HG02973 (cell line): ENCODE results near the gene IL16.

Experiments
- ATAC-seq: cut with Tn5 transposase; IDR thresholded peaks from one replicate; pipeline ENCODE4 v1.9.1; 2021; ENCODE audit warnings: moderate library complexity; ENCODE audit not compliant: unreplicated experiment

IL16 gene

GRCh38 chr15:81289910-81290309, 93.2 kb downstream of the IL16 start:
- no peak for ATAC-seq

GRCh38 chr15:81291916-81292522, 95.3 kb downstream of the IL16 start:
- no peak for ATAC-seq

GRCh38 chr15:81292523-81293001, 95.9 kb downstream of the IL16 start:
- peak; percentile 27 for ATAC-seq

- ATAC-seq = peak; percentile 65
These were observed 97.2 kb downstream of the IL16 start for GRCh38 chr15:81293728-81294515.

- no peak for ATAC-seq
These were observed 97.8 kb downstream of the IL16 start for GRCh38 chr15:81294516-81294880.

GRCh38 chr15:81295486-81296121, 98.9 kb downstream of the IL16 start:
- ATAC-seq = no peak

- no peak for ATAC-seq
These were observed 99.5 kb downstream of the IL16 start for GRCh38 chr15:81296186-81296585.

GRCh38 chr15:81296673-81297072, 100.0 kb downstream of the IL16 start:
- peak; percentile 39 for ATAC-seq

- ATAC-seq = no peak
These were observed 100.5 kb downstream of the IL16 start for GRCh38 chr15:81297147-81297572.

GRCh38 chr15:81297603-81298575, 101.2 kb downstream of the IL16 start:
- no peak for ATAC-seq

- no peak for ATAC-seq
These were observed 101.9 kb downstream of the IL16 start for GRCh38 chr15:81298611-81299010.

GRCh38 chr15:81299156-81299555, 102.5 kb downstream of the IL16 start:
- ATAC-seq = no peak

- ATAC-seq = no peak
These were observed 103.1 kb downstream of the IL16 start for GRCh38 chr15:81299630-81300273.

- no peak for ATAC-seq
These were observed 104.7 kb downstream of the IL16 start for GRCh38 chr15:81301385-81301784.

- peak; percentile 65 for ATAC-seq
These were observed 105.2 kb downstream of the IL16 start for GRCh38 chr15:81301815-81302399.

- ATAC-seq = peak; percentile 16
These were observed 106.0 kb downstream of the IL16 start for GRCh38 chr15:81302701-81303109.

GRCh38 chr15:81303244-81304225, 106.9 kb downstream of the IL16 start:
- ATAC-seq = no peak

- ATAC-seq = no peak
These were observed 107.5 kb downstream of the IL16 start for GRCh38 chr15:81304226-81304625.

- no peak for ATAC-seq
These were observed 111.6 kb downstream of the IL16 start for GRCh38 chr15:81308260-81308659.
